Naive thymus-derived CD4-positive, alpha-beta T cell (primary cell): ENCODE results near the gene ZCWPW1. TPM values are rescaled to one million over a fixed set of nuclear protein-coding genes. Genes with fewer than 3 reads are reported as not detected.
"Not testable (repeated sequence)": the region's sequence is repeated elsewhere in the genome, so short reads cannot be mapped to it uniquely, and the experiment has no call there.

ENCODE experiments used
- ATAC-seq: fragments of 150-1000 bp; cut with Tn5 transposase; 2 replicates; pipeline ENCODE4 v1.10.0; 2021; ENCODE audit warnings: mild to moderate bottlenecking, moderate library complexity
- CTCF ChIA-PET: fragments of 350-600 bp; sonication (Branson Sonifier 250); formaldehyde crosslinking; loops from one replicate; lab custom pipeline; 2021; ENCODE audit warnings: antibody characterized with exemption; lab: Charles Lee
- POLR2A ChIA-PET: fragments of 350-600 bp; sonication (Branson Sonifier 250); formaldehyde crosslinking; loops from one replicate; lab custom pipeline; 2021; ENCODE audit warnings: antibody characterized with exemption, inconsistent platforms; lab: Charles Lee
- DNase-seq, 9 donors: peaks; one replicate each; pipeline versions ENCODE4 v3.0.0 to v3.0.0-alpha.2; 2020 to 2022; ENCODE audit warnings: mixed read lengths in 1 of 9
- H3K27ac ChIP-seq: one replicate; pipeline ENCODE4 v1.7.0; 2013; ENCODE audit warnings: mild to moderate bottlenecking, low read depth, low read length, moderate library complexity
- H3K27me3 ChIP-seq, 2 donors: one replicate each; pipeline ENCODE4 v1.7.0; 2013; ENCODE audit warnings: low read length in 2 of 2, mild to moderate bottlenecking in 2 of 2, moderate library complexity in 2 of 2; ENCODE audit not compliant: control insufficient read depth in 2 of 2, insufficient read depth in 2 of 2
- H3K36me3 ChIP-seq, 3 experiments: 1 replicate in 2 of 3; 2 replicates in 1 of 3; pipeline ENCODE4 v1.7.0; 2013; ENCODE audit warnings: low read length in 3 of 3, mild to moderate bottlenecking in 3 of 3, moderate library complexity in 1 of 3; ENCODE audit not compliant: insufficient read depth in 3 of 3, control insufficient read depth in 2 of 3
- H3K4me1 ChIP-seq, 2 donors: one replicate each; pipeline ENCODE4 v1.7.0; 2013; ENCODE audit warnings: low read length in 2 of 2, mild to moderate bottlenecking in 2 of 2, moderate library complexity in 1 of 2; ENCODE audit not compliant: control insufficient read depth in 2 of 2, insufficient read depth in 2 of 2
- H3K4me3 ChIP-seq: 2 replicates; pipeline ENCODE4 v1.7.0; 2013; ENCODE audit warnings: mild to moderate bottlenecking, low read length
- H3K9me3 ChIP-seq, 3 experiments: 1 replicate in 2 of 3; 2 replicates in 1 of 3; pipeline ENCODE4 v1.7.0; 2013; ENCODE audit warnings: low read length in 3 of 3; ENCODE audit not compliant: control insufficient read depth in 2 of 3
- H3K27ac Mint-ChIP-seq, 9 donors: one replicate each; pipeline ENCODE4 v1.8.0; 2020 to 2022; ENCODE audit warnings: mixed read lengths in 9 of 9, mild to moderate bottlenecking in 8 of 9, moderate library complexity in 5 of 9, inconsistent platforms in 2 of 9
- H3K27me3 Mint-ChIP-seq, 5 donors: one replicate each; pipeline ENCODE4 v1.8.0; 2021 to 2022; ENCODE audit warnings: mixed read lengths in 5 of 5, mild to moderate bottlenecking in 1 of 5
- H3K36me3 Mint-ChIP-seq, 5 donors: one replicate each; pipeline ENCODE4 v1.8.0; 2020 to 2022; ENCODE audit warnings: mixed read lengths in 5 of 5, mild to moderate bottlenecking in 3 of 5, inconsistent platforms in 1 of 5
- H3K4me1 Mint-ChIP-seq, 7 donors: one replicate each; pipeline ENCODE4 v1.8.0; 2020 to 2022; ENCODE audit warnings: mixed read lengths in 7 of 7, mild to moderate bottlenecking in 3 of 7, inconsistent platforms in 1 of 7
- H3K4me3 Mint-ChIP-seq, 10 donors: one replicate each; pipeline ENCODE4 v1.8.0; 2020 to 2022; ENCODE audit warnings: mild to moderate bottlenecking in 10 of 10, mixed read lengths in 10 of 10, moderate library complexity in 6 of 10, inconsistent platforms in 2 of 10
- H3K9me3 Mint-ChIP-seq, 11 donors: one replicate each; pipeline ENCODE4 v1.8.0; 2020 to 2022; ENCODE audit warnings: mixed read lengths in 11 of 11, mild to moderate bottlenecking in 4 of 11, inconsistent platforms in 1 of 11, moderate library complexity in 1 of 11
- intact Hi-C, 2 donors: fragments of 100-400 bp; cut with micrococcal nuclease; formaldehyde crosslinking; loops; one replicate each; pipeline ENCODE4 v1.15.1; 2023
- polyA plus RNA-seq, 2 donors: library from polyadenylated mRNA; unstranded; fragments of 300-500 nt; fragmentation: Illumina TruSeq; gene quantifications; one replicate each; pipeline ENCODE4 v1.2.3, GENCODE V29; 2021
- total RNA-seq, 6 experiments: library from RNA in 5 of 6; stranded (reverse) in 5 of 6; gene quantifications; 1 replicate in 5 of 6; 2 replicates in 1 of 6; pipeline ENCODE4 v1.2.3 and lab custom pipeline; 2021 to 2026

ZCWPW1 gene
- total and polyA plus RNA-seq, 7 experiments from 2014 or later: 4.1 to 18.6 (median 7.1) TPM

DNA sequence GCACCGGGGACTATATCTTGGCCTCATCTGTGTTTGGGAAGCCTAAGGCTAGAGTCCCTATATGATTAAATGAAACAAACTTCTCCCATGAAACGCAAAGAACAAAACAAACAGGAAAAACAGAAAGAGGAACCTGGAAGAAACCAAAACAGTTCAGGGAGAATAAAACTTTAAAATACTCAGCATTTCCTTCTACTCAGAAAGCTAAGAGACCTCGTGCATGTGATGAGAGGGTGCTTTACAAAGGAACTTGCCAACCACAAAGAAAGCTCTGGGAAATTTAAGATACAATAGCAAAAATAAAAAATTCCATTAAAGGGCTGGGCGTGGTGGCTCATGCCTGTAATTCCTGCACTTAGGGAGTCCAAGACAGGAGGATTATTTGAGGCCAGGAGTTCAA is 48.3 kb downstream of the ZCWPW1 start:
- DNase-seq (no peak), ATAC-seq (no peak)
- Histone ChIP-seq H3K4me1 (no peaks in the 10 kb centered on the region), H3K27me3 (no peaks in the 10 kb centered on the region), H3K9me3 (no peaks in the 10 kb centered on the region), H3K36me3 (no peaks in the 10 kb centered on the region), H3K4me3 (no peak overlapping the region), H3K27ac (no peak overlapping the region)
- H3K27me3 Mint-ChIP-seq: peaks cover 0 to 9% (median 0%) of the 10 kb centered on the region in 5 donors
- peaks cover 0 to 23% (median 8%) of the 10 kb centered on the region in 7 donors for H3K4me1 Mint-ChIP-seq
- CTCF ChIA-PET: no interaction called here
- POLR2A ChIA-PET: no interaction called here
- H3K4me3 Mint-ChIP-seq: no peak overlapping the region
- peaks cover 0 to 6% (median 0%) of the 10 kb centered on the region in 5 donors for H3K36me3 Mint-ChIP-seq
- H3K9me3 Mint-ChIP-seq: no peaks in the 10 kb centered on the region
- no peak overlapping the region for H3K27ac Mint-ChIP-seq
- intact Hi-C loops: no loop called here

DNA sequence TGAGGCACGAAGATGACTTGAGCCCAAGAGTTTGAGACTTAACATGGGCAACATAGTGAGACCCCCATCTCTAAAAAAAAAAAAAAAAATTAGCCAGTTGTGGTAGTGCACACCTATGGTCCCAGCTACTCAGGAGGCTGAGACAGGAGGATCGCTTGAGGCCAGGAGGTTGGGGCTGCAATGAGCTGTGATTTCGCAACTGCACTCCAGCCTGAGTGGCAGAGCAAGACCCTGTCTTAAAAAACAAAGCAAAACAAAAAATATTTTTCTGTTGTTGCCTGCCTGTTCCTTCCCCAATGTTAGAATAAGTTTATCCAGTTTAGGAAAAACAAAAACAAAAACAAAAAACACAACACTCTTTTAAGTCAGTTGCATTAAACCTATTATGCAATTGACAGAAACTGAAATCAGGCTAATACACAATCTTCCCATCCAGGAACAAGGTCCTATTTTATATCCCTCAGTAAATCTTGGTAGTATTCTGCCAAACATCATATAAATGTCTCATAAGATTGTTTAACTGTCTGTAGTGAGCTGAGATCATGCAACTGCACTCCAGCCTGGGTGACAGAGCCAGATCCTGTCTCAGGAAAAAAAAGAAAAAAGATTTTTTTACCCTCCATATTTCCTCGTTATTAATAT is 50.3 kb downstream of the ZCWPW1 start:
- CTCF ChIA-PET: no interaction called here
- H3K4me1 ChIP-seq: no peaks in the 10 kb centered on the region

DNA sequence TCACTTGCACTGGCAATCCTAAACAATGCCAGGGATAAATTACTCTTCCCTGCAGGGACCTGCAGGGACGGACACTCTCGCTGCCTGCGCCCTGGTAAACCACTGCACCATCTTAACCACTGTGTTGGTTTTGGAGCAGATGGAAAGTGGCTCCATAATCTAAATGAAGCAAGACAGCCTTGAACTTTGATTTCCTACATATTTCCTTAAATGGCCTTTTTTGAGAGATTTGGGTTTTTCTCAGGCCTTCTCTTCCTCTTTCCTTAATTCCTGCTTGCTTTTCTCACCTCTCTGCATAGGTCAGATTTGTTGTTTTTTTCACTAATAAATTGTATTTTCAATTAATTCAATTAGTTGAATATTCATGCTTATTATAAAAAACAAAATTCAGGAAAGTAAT is 52.4 kb downstream of the ZCWPW1 start:
- Histone ChIP-seq H3K27ac (no peak overlapping the region), H3K4me3 (no peak overlapping the region), H3K27me3 (no peaks in the 10 kb centered on the region), H3K4me1 (no peaks in the 10 kb centered on the region), H3K36me3 (no peaks in the 10 kb centered on the region), H3K9me3 (no peaks in the 10 kb centered on the region)
- intact Hi-C loops: no loop called here
- peaks cover 3 to 24% (median 13%) of the 10 kb centered on the region in 7 donors for H3K4me1 Mint-ChIP-seq
- H3K27ac Mint-ChIP-seq: no peak overlapping the region
- H3K36me3 Mint-ChIP-seq: peaks cover 0 to 2% (median 0%) of the 10 kb centered on the region in 5 donors
- no peak for ATAC-seq
- no peaks in the 10 kb centered on the region for H3K9me3 Mint-ChIP-seq
- DNase-seq: no peak
- no peaks in the 10 kb centered on the region for H3K27me3 Mint-ChIP-seq
- no peak overlapping the region for H3K4me3 Mint-ChIP-seq
- ChIA-PET POLR2A (no interaction called here), CTCF (no interaction called here)

More for the DNA sequence above, 50.3 kb downstream of the ZCWPW1 start:
- no peak for DNase-seq
- H3K27ac ChIP-seq: no peak overlapping the region
- no peak for ATAC-seq
- Mint-ChIP-seq H3K4me1 (peaks cover 0 to 24% (median 17%) of the 10 kb centered on the region in 7 donors), H3K27ac (no peak overlapping the region), H3K36me3 (peaks cover 0 to 2% (median 0%) of the 10 kb centered on the region in 5 donors), H3K27me3 (peaks cover 0 to 3% (median 0%) of the 10 kb centered on the region in 5 donors), H3K9me3 (no peaks in the 10 kb centered on the region), H3K4me3 (no peak overlapping the region)
- POLR2A ChIA-PET: no interaction called here
- H3K4me3 ChIP-seq: no peak overlapping the region
- no peaks in the 10 kb centered on the region for H3K27me3 ChIP-seq
- no peaks in the 10 kb centered on the region for H3K36me3 ChIP-seq
- intact Hi-C loops: no loop called here
- no peaks in the 10 kb centered on the region for H3K9me3 ChIP-seq

DNA sequence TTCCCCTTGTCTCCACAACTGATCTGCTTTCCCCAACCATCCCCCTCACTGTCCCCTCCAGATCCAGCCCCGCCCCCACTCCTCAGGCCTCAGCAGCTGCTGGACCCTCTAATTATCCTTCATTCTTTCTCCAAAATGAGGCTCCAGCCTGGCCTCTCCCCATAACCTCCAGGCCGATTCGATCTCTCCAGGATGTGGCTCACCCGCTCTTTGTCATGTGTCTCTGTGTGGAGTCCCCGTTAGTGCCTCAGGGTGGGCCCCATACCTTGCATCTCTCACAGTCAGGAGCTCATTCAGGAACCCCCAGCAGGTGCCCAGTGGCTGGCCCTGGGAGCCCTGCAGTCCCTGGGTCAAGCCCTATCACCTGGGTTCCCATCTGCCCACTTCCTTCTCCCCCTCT is 53.9 kb downstream of the ZCWPW1 start:
- H3K27ac ChIP-seq: no peak overlapping the region
- POLR2A ChIA-PET: interaction anchor here (0.5 kb wide), 1 partner anchor 275 kb away, joined by 3 read pairs; no protein-coding TSS in a partner anchor
- peaks cover 0 to 2% (median 0%) of the 10 kb centered on the region in 5 donors for H3K36me3 Mint-ChIP-seq
- peak overlapping the region in 3 of 9 donors; percentile 38 to 81 (median 65) for H3K27ac Mint-ChIP-seq
- H3K4me3 Mint-ChIP-seq: peak overlapping the region in 1 of 10 donors; percentile 8
- no peaks in the 10 kb centered on the region for H3K27me3 Mint-ChIP-seq
- no peaks in the 10 kb centered on the region for H3K36me3 ChIP-seq
- no peak for ATAC-seq
- no peaks in the 10 kb centered on the region for H3K27me3 ChIP-seq
- no peaks in the 10 kb centered on the region for H3K4me1 ChIP-seq
- no peaks in the 10 kb centered on the region for H3K9me3 ChIP-seq
- H3K4me1 Mint-ChIP-seq: peaks cover 3 to 28% (median 19%) of the 10 kb centered on the region in 7 donors
- H3K4me3 ChIP-seq: no peak overlapping the region
- intact Hi-C loops: no loop called here
- CTCF ChIA-PET: no interaction called here
- no peaks in the 10 kb centered on the region for H3K9me3 Mint-ChIP-seq
- DNase-seq: no peak

DNA sequence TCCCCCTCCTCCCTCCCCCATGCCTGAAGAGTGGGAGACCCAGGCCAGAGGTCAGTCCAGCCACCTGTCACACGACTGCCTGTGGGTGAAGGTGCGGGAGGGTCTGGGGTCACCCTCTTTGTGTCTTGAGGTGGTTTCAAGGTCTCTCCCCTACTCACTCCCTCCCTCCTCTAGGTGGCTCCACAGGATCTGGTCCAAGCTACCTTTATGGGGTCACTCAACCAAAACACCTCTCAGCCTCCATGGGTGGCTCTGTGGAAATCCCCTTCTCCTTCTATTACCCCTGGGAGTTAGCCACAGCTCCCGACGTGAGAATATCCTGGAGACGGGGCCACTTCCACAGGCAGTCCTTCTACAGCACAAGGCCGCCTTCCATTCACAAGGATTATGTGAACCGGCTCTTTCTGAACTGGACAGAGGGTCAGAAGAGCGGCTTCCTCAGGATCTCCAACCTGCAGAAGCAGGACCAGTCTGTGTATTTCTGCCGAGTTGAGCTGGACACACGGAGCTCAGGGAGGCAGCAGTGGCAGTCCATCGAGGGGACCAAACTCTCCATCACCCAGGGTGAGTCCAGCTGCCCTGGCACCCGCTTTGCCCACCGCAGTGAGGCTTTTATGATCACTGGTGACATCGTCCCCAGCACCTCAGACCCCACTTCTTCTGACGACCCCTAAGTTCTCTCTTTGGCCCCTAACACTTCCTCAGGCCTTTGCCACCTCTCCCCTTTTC is 54.5 kb downstream of the ZCWPW1 start:
- ATAC-seq, DNase-seq, H3K36me3 ChIP-seq, H3K27me3 ChIP-seq, CTCF ChIA-PET, H3K9me3 ChIP-seq, H3K4me3 ChIP-seq, H3K27ac ChIP-seq, H3K9me3 Mint-ChIP-seq, H3K36me3 Mint-ChIP-seq, intact Hi-C loops, H3K4me1 ChIP-seq, H3K27me3 Mint-ChIP-seq, POLR2A ChIA-PET: not testable (repeated sequence)
- peak overlapping the region in 1 of 10 donors; percentile 31 for H3K4me3 Mint-ChIP-seq
- peaks cover 3 to 29% (median 19%) of the 10 kb centered on the region in 7 donors for H3K4me1 Mint-ChIP-seq
- peak overlapping the region in 3 of 9 donors; percentile 19 to 81 (median 38) for H3K27ac Mint-ChIP-seq

DNA sequence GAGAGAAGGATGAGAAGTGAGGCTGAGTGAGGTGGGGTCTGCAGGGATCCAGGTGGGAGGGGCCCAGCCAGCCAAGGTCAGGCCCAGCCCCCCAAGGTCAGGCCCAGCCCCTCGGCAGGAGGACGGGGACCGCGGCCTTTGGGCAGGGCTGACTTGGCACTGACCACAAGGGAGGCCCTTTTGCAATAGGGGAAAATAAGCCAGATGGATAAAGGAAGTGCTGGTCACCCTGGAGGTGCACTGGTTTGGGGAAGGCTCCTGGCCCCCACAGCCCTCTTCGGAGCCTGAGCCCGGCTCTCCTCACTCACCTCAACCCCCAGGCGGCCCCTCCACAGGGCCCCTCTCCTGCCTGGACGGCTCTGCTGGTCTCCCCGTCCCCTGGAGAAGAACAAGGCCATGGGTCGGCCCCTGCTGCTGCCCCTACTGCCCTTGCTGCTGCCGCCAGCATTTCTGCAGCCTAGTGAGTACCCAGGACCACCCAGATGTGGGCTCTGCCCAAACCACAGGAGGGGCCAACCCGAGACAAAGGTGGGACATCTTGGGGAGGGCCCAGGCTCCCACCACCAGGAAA is 55.2 kb downstream of the ZCWPW1 start, which contains the start of gene PILRA:
Gene PILRA (plus strand): TSS at position 227 of the 571 bp plus-strand sequence. CDS start 170 bp downstream, at position 397.
- intact Hi-C loops: no loop called here
- H3K4me3 ChIP-seq: no peak within 1 kb of the TSS
- H3K27ac Mint-ChIP-seq: peak within 1 kb of the TSS in 4 of 9 donors; percentile 19 to 81 (median 58)
- DNase-seq (no peak), ATAC-seq (peak; percentile 45)
- H3K9me3 ChIP-seq: no peaks in the 10 kb centered on the region
- POLR2A ChIA-PET: no interaction called here
- H3K27me3 ChIP-seq: no peaks in the 10 kb centered on the region
- H3K9me3 Mint-ChIP-seq: no peaks in the 10 kb centered on the region
- no peak within 1 kb of the TSS for H3K27ac ChIP-seq
- H3K4me3 Mint-ChIP-seq: peak within 1 kb of the TSS in 1 of 10 donors; percentile 31
- no peaks in the 10 kb centered on the region for H3K4me1 ChIP-seq
- CTCF ChIA-PET: no interaction called here
- H3K27me3 Mint-ChIP-seq: no peaks in the 10 kb centered on the region
- H3K4me1 Mint-ChIP-seq: peaks cover 3 to 35% (median 19%) of the 10 kb centered on the region in 7 donors
- peaks cover 0 to 2% (median 0%) of the 10 kb centered on the region in 5 donors for H3K36me3 Mint-ChIP-seq
- peaks cover 0 to 9% (median 0%) of the 10 kb centered on the region in 3 experiments for H3K36me3 ChIP-seq
